Activated T-helper 1 cell treated with anti-CD3 and anti-CD28 coated beads, Interleukin-12 subunit alpha, Interleukin-12 subunit beta, Interleukin-2, Interleukin-4 antibody, amounts not matched to agents 30 ng/mL and 10 ng/mL and 1 ng/mL, durations not matched to agents 14 hours and 24 hours and 36 hours (primary cell): ENCODE results near the gene ALPL. TPM values are rescaled to one million over a fixed set of nuclear protein-coding genes. Genes with fewer than 3 reads are reported as not detected.

Experiments used
- DNase-seq: peaks from one replicate; pipeline ENCODE4 v3.0.0; 2021; ENCODE audit warnings: low spot score
- H3K27ac Mint-ChIP-seq: one replicate; pipeline ENCODE4 v1.8.0; 2021; ENCODE audit warnings: mild to moderate bottlenecking, mixed read lengths
- H3K27me3 Mint-ChIP-seq: one replicate; pipeline ENCODE4 v1.8.0; 2022; ENCODE audit warnings: mild to moderate bottlenecking, moderate library complexity, mixed read lengths; ENCODE audit not compliant: insufficient read depth
- H3K36me3 Mint-ChIP-seq: one replicate; pipeline ENCODE4 v1.8.0; 2021; ENCODE audit warnings: low read depth, mixed read lengths
- H3K4me1 Mint-ChIP-seq: one replicate; pipeline ENCODE4 v1.8.0; 2021; ENCODE audit warnings: low read depth, mixed read lengths
- H3K4me3 Mint-ChIP-seq: one replicate; pipeline ENCODE4 v1.8.0; 2021; ENCODE audit warnings: mild to moderate bottlenecking, moderate library complexity, mixed read lengths
- H3K9me3 Mint-ChIP-seq: one replicate; pipeline ENCODE4 v1.8.0; 2021; ENCODE audit warnings: mixed read lengths
- intact Hi-C: fragments of 100-400 bp; cut with micrococcal nuclease; formaldehyde crosslinking; loops from one replicate; pipeline ENCODE4 v1.15.1; 2024
- total RNA-seq: library from RNA; stranded (reverse); gene quantifications from 2 replicates; pipeline ENCODE4 v1.2.3, GENCODE V29; 2022

ALPL gene
- total RNA-seq, 1 donor from 2014 or later = not detected

GRCh38 chr1:21610989-21611785 lies 102.0 kb downstream of the ALPL start:
- peaks cover 10% of the 10 kb centered on the region for H3K4me1 Mint-ChIP-seq

DNA sequence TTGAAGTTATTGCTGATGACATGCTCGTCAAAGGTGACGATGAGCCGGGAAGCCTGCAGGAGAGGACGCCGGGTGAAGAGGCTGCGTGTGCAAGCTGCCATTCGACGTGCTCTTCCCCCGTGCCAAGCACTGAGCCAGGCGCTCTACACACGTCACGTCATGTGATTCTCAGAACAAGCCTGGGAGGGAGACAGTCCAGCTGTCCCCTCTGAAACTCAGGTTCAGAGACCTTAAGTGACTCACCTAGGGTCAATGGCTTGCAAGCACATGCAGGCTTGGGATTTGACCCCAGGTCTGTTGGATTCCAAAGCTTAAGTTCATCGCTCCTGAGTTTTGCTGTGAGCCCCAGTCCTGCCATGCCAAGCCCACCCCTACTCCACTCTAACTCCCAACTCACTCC lies 102.8 kb downstream of the ALPL start:
- Mint-ChIP-seq H3K4me1 (peaks cover 10% of the 10 kb centered on the region), H3K36me3 (no peaks in the 10 kb centered on the region), H3K9me3 (no peaks in the 10 kb centered on the region), H3K27ac (no peak overlapping the region), H3K4me3 (no peak overlapping the region), H3K27me3 (peaks cover 7% of the 10 kb centered on the region)
- intact Hi-C loops = no loop called here
- no peak for DNase-seq

More at GRCh38 chr1:21610989-21611785, 102.0 kb downstream of the ALPL start:
- Mint-ChIP-seq H3K36me3 (no peaks in the 10 kb centered on the region), H3K27ac (no peak overlapping the region), H3K4me3 (no peak overlapping the region), H3K9me3 (no peaks in the 10 kb centered on the region), H3K27me3 (peaks cover 7% of the 10 kb centered on the region)
- no peak for DNase-seq
- intact Hi-C loops = no loop called here

GRCh38 chr1:21613072-21613867 lies 104.0 kb downstream of the ALPL start:
- H3K4me1 Mint-ChIP-seq = no peaks in the 10 kb centered on the region
- no peak for DNase-seq
- intact Hi-C loops = no loop called here
- H3K9me3 Mint-ChIP-seq = no peaks in the 10 kb centered on the region
- peaks cover 5% of the 10 kb centered on the region for H3K27me3 Mint-ChIP-seq
- no peak overlapping the region for H3K4me3 Mint-ChIP-seq
- no peak overlapping the region for H3K27ac Mint-ChIP-seq
- no peaks in the 10 kb centered on the region for H3K36me3 Mint-ChIP-seq

DNA sequence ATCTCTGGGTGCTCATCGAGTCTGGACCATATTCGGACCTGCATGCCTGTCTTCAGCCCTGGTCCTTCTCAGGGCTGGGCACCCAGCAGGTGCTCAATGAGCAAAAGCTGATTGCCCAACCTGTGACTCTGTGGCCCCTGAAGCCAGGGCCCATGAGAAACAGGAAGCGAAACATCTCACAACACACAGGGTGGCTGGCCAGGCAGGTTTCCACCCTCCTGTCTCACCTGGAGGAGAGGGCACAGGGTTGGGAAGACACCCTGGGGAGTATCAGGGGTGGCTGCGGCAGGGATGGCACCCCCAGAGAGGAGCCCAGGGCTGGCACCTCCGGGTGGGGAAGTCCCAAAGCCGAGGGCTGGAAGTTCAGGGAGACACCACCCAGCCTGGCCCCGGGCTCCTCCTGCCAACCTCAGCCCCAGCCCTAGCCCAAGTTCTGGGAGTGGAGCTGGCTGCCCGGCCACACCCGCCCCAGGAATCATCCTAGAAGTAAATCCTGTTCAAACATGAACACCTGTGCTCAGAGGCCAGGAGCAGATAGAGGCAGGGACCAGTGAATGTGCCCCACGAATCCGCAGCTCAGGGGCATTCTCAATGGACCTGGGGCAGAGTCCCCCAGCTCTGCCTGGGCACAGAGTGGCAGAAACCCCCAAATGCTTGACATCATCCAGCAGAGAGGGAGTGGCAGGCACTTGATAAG lies 105.3 kb downstream of the ALPL start:
- no peaks in the 10 kb centered on the region for H3K36me3 Mint-ChIP-seq
- H3K27ac Mint-ChIP-seq = no peak overlapping the region
- H3K9me3 Mint-ChIP-seq = no peaks in the 10 kb centered on the region
- peaks cover 6% of the 10 kb centered on the region for H3K27me3 Mint-ChIP-seq
- no peaks in the 10 kb centered on the region for H3K4me1 Mint-ChIP-seq
- DNase-seq = no peak
- H3K4me3 Mint-ChIP-seq = no peak overlapping the region
- intact Hi-C loops = no loop called here

- H3K27me3 Mint-ChIP-seq = peaks cover 13% of the 10 kb centered on the region
- no peak for DNase-seq
- H3K4me1 Mint-ChIP-seq = no peaks in the 10 kb centered on the region
- H3K27ac Mint-ChIP-seq = no peak overlapping the region
- intact Hi-C loops = no loop called here
- no peaks in the 10 kb centered on the region for H3K9me3 Mint-ChIP-seq
- H3K4me3 Mint-ChIP-seq = no peak overlapping the region
- H3K36me3 Mint-ChIP-seq = no peaks in the 10 kb centered on the region
Observed at GRCh38 chr1:21616372-21616771, 107.1 kb downstream of the ALPL start.

DNA sequence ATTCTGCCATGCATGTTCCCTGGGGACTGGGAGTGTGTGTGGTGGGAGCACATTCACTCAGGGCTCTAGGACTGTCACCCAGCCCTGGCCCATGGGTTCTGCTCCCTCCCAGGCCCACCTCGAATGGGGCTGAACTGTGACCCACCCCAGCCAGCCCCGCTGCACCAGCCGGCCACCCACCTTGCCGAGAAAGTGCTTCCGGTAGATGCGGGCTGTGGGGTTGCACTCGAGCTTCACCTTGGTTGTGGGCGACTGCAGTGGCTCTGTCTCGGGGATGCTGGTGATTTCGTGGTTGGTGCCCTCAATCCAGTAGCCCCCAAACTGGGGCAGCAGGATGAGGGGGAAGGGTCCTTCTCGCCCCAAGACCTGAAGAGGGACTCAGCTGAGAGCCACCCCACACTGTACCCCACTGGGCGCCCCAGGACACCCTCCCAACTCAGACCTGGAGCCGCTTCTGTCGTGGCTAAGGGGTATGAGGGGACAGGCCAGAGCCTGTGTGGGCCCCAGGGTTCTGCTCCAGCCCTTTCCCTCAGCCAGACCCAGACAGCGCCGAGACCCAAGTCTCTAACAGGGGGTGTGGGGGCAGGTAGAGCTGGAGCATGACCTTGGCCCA lies 108.0 kb downstream of the ALPL start:
- H3K4me1 Mint-ChIP-seq = no peaks in the 10 kb centered on the region
- no peaks in the 10 kb centered on the region for H3K36me3 Mint-ChIP-seq
- H3K27me3 Mint-ChIP-seq = peaks cover 18% of the 10 kb centered on the region
- H3K4me3 Mint-ChIP-seq = no peak overlapping the region
- intact Hi-C loops = no loop called here
- DNase-seq = no peak
- H3K9me3 Mint-ChIP-seq = no peaks in the 10 kb centered on the region
- H3K27ac Mint-ChIP-seq = no peak overlapping the region

GRCh38 chr1:21618059-21618458 lies 108.8 kb downstream of the ALPL start:
- DNase-seq = no peak
- Mint-ChIP-seq H3K36me3 (no peaks in the 10 kb centered on the region), H3K4me1 (no peaks in the 10 kb centered on the region), H3K27me3 (peaks cover 18% of the 10 kb centered on the region), H3K9me3 (no peaks in the 10 kb centered on the region), H3K27ac (no peak overlapping the region), H3K4me3 (no peak overlapping the region)
- intact Hi-C loops = no loop called here

DNA sequence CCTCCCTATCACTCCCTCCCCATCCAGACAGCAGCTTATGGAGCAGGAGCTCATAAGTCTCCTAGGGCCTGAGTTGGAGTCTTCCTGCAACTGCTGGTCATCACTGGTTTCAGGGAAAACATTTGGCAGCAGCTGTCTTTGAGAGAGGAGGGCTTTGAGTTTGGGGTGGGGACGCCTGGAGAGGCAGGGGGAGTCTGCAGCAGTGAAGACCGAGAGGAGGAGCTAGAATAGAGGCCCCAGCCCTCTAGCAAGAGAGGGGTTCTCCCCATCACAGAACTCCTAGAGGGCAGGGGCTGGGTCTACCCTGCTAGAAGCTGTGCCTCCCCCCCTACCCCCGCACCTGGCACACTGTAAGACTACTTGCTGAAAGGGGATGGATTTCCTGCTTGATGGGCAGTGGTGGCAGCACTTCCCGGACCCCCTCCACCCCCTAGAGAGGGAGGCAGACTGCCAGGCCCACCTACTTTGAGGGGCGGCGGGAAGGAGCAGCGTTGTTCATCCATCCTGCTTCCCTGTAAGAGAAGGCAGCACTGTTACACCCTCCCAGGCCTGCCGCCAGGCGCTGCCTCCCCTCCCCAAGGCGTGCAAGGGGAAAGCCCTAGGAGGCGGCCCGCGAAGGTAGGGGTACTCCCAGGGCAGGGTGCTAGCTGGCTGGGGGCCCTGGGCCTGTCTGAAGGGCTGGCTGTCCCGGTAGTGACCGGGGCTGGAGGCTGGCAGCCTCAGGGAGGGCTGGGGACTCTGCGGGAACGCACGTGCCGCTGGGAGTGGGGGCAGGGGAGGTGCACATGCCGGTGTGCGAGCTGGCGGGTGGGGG lies 109.5 kb downstream of the ALPL start:
- DNase-seq = no peak
- H3K9me3 Mint-ChIP-seq = no peaks in the 10 kb centered on the region
- no peak overlapping the region for H3K27ac Mint-ChIP-seq
- no peaks in the 10 kb centered on the region for H3K4me1 Mint-ChIP-seq
- no peak overlapping the region for H3K4me3 Mint-ChIP-seq
- H3K27me3 Mint-ChIP-seq = peaks cover 18% of the 10 kb centered on the region
- intact Hi-C loops = no loop called here
- H3K36me3 Mint-ChIP-seq = no peaks in the 10 kb centered on the region

DNA sequence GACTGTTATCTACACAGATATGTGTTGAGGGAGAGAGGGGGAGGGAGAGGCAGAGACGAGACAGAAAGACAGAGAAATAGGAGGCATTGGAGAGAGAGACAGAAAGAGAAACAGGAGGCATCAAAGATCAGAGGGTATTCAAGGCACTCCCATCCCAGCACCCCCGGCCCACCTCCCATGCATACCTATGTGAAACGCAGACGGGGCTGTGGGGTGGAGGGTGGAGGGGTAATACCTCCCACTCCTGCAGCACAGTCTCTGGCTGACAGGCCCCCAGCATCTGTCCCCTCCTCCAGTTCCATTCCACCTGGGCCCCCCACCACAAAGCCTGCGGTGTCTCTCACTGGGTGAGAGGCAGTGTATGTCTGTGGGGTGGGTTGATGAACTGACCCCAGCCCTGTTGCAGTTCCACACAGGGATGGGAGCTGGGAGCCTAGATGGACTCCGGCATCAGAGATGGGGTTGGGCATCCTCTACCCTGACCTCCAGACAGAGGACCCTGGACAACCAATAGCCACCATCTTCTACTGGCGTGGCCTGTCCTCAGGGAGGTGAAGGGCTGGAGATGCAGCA lies 110.2 kb downstream of the ALPL start:
- H3K27ac Mint-ChIP-seq = no peak overlapping the region
- H3K4me3 Mint-ChIP-seq = no peak overlapping the region
- no peak for DNase-seq
- intact Hi-C loops = no loop called here
- no peaks in the 10 kb centered on the region for H3K4me1 Mint-ChIP-seq
- peaks cover 20% of the 10 kb centered on the region for H3K27me3 Mint-ChIP-seq
- H3K36me3 Mint-ChIP-seq = no peaks in the 10 kb centered on the region
- no peaks in the 10 kb centered on the region for H3K9me3 Mint-ChIP-seq

DNA sequence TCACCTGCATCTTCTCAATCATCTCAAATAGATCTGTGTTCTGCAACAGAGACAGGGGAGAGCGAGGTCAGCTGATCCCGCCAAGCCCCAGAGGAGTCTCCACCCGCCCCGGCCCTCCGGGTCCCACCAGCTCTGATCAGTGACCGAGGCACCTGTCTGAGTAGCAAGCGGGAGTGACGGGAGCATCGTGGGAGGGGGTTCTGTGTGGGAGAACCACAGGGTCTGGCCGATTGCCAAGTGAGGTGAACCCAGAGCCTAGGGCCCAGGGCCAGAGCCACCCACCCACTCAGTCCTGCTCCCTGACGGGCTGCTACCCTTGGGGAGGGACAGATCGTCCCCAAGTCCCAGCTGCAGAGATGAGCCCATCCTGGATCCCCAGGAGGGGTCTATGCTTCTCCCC lies 110.8 kb downstream of the ALPL start:
- Mint-ChIP-seq H3K4me3 (no peak overlapping the region), H3K9me3 (no peaks in the 10 kb centered on the region), H3K36me3 (no peaks in the 10 kb centered on the region), H3K27me3 (peaks cover 20% of the 10 kb centered on the region), H3K27ac (no peak overlapping the region), H3K4me1 (no peaks in the 10 kb centered on the region)
- intact Hi-C loops = no loop called here
- DNase-seq = no peak

GRCh38 chr1:21620496-21620895 lies 111.3 kb downstream of the ALPL start:
- intact Hi-C loops = no loop called here
- no peak for DNase-seq
- H3K4me1 Mint-ChIP-seq = no peaks in the 10 kb centered on the region
- H3K4me3 Mint-ChIP-seq = no peak overlapping the region
- no peak overlapping the region for H3K27ac Mint-ChIP-seq
- no peaks in the 10 kb centered on the region for H3K9me3 Mint-ChIP-seq
- H3K36me3 Mint-ChIP-seq = no peaks in the 10 kb centered on the region
- H3K27me3 Mint-ChIP-seq = peaks cover 20% of the 10 kb centered on the region

DNA sequence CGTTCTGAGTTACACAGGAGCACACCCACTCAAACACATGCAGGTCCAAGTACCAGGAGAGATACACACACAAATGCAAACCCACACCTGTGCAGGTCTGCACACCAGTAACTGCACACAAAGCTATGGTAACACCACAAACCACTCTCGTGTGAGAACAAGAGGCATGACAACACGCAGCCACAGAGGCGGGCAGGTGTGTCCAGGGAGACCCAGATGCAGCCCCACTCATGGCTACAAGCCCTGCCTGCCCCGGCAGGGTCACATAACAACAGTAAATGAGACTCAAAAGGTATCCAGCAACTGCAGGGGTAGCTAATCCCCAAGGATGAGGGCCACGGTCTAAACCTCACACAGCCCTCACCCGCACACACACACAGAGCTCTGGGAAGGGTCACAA lies 111.8 kb downstream of the ALPL start:
- no peak overlapping the region for H3K4me3 Mint-ChIP-seq
- DNase-seq = no peak
- intact Hi-C loops = no loop called here
- no peaks in the 10 kb centered on the region for H3K4me1 Mint-ChIP-seq
- H3K27me3 Mint-ChIP-seq = peaks cover 20% of the 10 kb centered on the region
- no peaks in the 10 kb centered on the region for H3K9me3 Mint-ChIP-seq
- no peaks in the 10 kb centered on the region for H3K36me3 Mint-ChIP-seq
- H3K27ac Mint-ChIP-seq = no peak overlapping the region
